ENCODE results near the gene C5orf15. TPM values are rescaled to one million over a fixed set of nuclear protein-coding genes. Genes with fewer than 3 reads are reported as not detected.
A peak's percentile ranks its signal among the peaks of the same experiment; 100 is the strongest.

C5orf15 gene
- total and polyA plus RNA-seq, 4 donors, result 21.2 to 32.4 (median 28.7) TPM

DNA sequence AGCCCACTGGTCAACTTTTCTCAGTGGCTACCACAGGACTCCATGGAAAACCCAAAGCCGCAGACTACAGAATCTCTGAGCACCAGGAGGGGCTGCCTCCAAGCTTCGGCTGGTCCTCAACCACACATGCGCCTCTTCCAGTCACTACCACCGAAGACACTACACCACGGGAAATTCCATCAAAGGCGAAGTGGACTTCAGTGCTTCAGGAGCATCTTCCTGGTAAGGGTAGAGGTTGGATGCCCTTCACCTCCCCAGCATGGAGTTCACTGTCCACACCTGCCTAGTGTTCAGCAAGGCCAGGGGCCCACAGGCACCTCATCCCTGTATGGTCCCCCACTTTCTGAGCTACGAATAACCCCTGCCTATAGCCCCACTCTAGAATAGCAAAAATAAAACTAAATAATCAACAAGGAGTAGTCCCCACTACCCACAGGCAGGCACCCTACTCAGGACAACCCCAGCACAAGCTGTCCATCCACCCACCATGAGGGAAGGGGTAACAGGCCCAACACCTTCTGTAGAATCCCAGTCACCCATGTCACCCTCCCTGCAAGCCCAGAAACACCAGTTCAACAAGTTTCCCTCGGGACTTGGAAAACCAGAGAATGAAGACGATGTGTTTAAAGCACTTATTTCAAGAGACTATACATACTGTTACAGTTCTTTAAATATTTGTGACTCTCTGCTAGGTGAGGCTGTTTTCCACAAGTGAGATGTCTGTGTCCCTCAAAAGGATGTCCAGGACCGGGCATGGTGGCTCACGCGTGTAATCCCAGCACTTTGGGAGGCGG lies 33.7 kb upstream of the C5orf15 start:
- H3K9ac ChIP-seq (ENCODE audit: low read depth in 1 of 2, low read length in 2 of 2), result no peak overlapping the region
- DNase-seq (ENCODE audit: low spot score), result no peak
- H3K4me1 ChIP-seq (ENCODE audit: control insufficient read depth in 4 of 4, insufficient read depth in 4 of 4, low read length in 3 of 4), result peaks cover 18 to 50% (median 34%) of the 10 kb centered on the region in 4 donors
- peaks cover 0 to 5% (median 0%) of the 10 kb centered on the region in 4 donors for H3K36me3 ChIP-seq (ENCODE audit: control insufficient read depth in 4 of 4, insufficient read depth in 3 of 4, low read depth in 1 of 4, low read length in 3 of 4)
- WGBS, result 90% methylated on average over 13 of the region's 13 CpGs
- TF ChIP-seq YY1 (IDR thresholded peaks at IDR 0.05) (no peak), HNF4A (conservative IDR thresholded peaks at IDR 0.05) (no peak), NR2F2 (IDR thresholded peaks at IDR 0.05) (no peak), RXRA (IDR thresholded peaks at IDR 0.05) (no peak), FOXA1 (IDR thresholded peaks at IDR 0.05) (no peak), RAD21 (IDR thresholded peaks at IDR 0.05) (no peak), SP1 (IDR thresholded peaks at IDR 0.05) (no peak)
- TF ChIP-seq, protein P1, sequence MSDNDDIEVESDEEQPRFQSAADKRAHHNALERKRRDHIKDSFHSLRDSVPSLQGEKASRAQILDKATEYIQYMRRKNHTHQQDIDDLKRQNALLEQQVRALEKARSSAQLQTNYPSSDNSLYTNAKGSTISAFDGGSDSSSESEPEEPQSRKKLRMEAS (IDR thresholded peaks at IDR 0.05), result no peak
- TF ChIP-seq, protein P2, sequence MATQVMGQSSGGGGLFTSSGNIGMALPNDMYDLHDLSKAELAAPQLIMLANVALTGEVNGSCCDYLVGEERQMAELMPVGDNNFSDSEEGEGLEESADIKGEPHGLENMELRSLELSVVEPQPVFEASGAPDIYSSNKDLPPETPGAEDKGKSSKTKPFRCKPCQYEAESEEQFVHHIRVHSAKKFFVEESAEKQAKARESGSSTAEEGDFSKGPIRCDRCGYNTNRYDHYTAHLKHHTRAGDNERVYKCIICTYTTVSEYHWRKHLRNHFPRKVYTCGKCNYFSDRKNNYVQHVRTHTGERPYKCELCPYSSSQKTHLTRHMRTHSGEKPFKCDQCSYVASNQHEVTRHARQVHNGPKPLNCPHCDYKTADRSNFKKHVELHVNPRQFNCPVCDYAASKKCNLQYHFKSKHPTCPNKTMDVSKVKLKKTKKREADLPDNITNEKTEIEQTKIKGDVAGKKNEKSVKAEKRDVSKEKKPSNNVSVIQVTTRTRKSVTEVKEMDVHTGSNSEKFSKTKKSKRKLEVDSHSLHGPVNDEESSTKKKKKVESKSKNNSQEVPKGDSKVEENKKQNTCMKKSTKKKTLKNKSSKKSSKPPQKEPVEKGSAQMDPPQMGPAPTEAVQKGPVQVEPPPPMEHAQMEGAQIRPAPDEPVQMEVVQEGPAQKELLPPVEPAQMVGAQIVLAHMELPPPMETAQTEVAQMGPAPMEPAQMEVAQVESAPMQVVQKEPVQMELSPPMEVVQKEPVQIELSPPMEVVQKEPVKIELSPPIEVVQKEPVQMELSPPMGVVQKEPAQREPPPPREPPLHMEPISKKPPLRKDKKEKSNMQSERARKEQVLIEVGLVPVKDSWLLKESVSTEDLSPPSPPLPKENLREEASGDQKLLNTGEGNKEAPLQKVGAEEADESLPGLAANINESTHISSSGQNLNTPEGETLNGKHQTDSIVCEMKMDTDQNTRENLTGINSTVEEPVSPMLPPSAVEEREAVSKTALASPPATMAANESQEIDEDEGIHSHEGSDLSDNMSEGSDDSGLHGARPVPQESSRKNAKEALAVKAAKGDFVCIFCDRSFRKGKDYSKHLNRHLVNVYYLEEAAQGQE (IDR thresholded peaks at IDR 0.05), result no peak
- TF ChIP-seq, protein P3, sequence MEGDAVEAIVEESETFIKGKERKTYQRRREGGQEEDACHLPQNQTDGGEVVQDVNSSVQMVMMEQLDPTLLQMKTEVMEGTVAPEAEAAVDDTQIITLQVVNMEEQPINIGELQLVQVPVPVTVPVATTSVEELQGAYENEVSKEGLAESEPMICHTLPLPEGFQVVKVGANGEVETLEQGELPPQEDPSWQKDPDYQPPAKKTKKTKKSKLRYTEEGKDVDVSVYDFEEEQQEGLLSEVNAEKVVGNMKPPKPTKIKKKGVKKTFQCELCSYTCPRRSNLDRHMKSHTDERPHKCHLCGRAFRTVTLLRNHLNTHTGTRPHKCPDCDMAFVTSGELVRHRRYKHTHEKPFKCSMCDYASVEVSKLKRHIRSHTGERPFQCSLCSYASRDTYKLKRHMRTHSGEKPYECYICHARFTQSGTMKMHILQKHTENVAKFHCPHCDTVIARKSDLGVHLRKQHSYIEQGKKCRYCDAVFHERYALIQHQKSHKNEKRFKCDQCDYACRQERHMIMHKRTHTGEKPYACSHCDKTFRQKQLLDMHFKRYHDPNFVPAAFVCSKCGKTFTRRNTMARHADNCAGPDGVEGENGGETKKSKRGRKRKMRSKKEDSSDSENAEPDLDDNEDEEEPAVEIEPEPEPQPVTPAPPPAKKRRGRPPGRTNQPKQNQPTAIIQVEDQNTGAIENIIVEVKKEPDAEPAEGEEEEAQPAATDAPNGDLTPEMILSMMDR (IDR thresholded peaks at IDR 0.05; ENCODE audit: low read depth, low read length, missing input control), result no peak
- TF ChIP-seq, protein P4, sequence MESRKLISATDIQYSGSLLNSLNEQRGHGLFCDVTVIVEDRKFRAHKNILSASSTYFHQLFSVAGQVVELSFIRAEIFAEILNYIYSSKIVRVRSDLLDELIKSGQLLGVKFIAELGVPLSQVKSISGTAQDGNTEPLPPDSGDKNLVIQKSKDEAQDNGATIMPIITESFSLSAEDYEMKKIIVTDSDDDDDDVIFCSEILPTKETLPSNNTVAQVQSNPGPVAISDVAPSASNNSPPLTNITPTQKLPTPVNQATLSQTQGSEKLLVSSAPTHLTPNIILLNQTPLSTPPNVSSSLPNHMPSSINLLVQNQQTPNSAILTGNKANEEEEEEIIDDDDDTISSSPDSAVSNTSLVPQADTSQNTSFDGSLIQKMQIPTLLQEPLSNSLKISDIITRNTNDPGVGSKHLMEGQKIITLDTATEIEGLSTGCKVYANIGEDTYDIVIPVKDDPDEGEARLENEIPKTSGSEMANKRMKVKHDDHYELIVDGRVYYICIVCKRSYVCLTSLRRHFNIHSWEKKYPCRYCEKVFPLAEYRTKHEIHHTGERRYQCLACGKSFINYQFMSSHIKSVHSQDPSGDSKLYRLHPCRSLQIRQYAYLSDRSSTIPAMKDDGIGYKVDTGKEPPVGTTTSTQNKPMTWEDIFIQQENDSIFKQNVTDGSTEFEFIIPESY (IDR thresholded peaks at IDR 0.05), result no peak
- H3K9me3 ChIP-seq (ENCODE audit: control insufficient read depth in 4 of 4, low read length in 3 of 4), result no peaks in the 10 kb centered on the region
- H3K27me3 ChIP-seq (ENCODE audit: control insufficient read depth in 4 of 4, insufficient read depth in 4 of 4, low read length in 3 of 4), result no peaks in the 10 kb centered on the region
- no peak overlapping the region for H3K27ac ChIP-seq (ENCODE audit: low read depth in 1 of 2, low read length in 2 of 2)
- no peak overlapping the region for H3K4me3 ChIP-seq (ENCODE audit: low read depth in 1 of 3, low read length in 3 of 3)

DNA sequence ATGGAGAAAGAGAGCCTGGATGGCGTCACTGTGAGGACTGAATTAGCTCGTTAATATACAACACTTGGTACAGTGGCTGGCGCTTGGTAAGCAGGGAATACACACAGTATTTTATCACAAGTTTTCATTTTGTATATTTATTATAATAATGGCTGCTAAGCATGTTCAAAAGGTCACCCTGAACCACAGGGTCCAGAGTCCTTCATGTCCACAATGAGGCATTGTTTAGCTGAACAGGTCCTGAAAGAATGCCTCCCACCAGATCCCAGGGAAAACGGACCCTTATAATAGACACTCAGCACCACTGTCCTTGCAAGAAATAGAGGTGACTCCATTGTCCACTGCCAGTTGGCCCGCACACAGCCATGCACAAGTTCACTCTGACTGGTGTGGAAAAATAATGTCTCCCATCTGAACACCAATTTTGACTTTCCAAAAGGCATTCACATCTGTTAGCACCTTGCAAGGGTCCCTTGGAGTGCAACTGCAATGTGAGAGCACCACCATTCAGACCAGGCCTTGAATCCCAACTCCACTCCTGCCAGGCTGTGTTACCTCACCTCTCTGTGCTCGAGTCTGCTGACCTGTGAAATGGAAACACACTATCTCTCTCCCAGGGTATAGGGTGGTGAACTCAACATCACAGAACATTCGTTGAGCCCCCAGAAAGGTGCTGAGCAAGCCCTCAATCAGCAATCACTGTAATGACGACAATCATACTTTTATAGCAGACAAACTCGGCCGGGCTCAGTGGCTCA lies 32.5 kb upstream of the C5orf15 start:
- no peak for DNase-seq (ENCODE audit: low spot score)
- Histone ChIP-seq H3K4me1 (ENCODE audit: control insufficient read depth in 4 of 4, insufficient read depth in 4 of 4, low read length in 3 of 4) (peaks cover 21 to 58% (median 45%) of the 10 kb centered on the region in 4 donors), H3K9ac (ENCODE audit: low read depth in 1 of 2, low read length in 2 of 2) (no peak overlapping the region), H3K27me3 (ENCODE audit: control insufficient read depth in 4 of 4, insufficient read depth in 4 of 4, low read length in 3 of 4) (no peaks in the 10 kb centered on the region), H3K4me3 (ENCODE audit: low read depth in 1 of 3, low read length in 3 of 3) (no peak overlapping the region), H3K9me3 (ENCODE audit: control insufficient read depth in 4 of 4, low read length in 3 of 4) (no peaks in the 10 kb centered on the region), H3K36me3 (ENCODE audit: control insufficient read depth in 4 of 4, insufficient read depth in 3 of 4, low read depth in 1 of 4, low read length in 3 of 4) (peaks cover 0 to 5% (median 0%) of the 10 kb centered on the region in 4 donors), H3K27ac (ENCODE audit: low read depth in 1 of 2, low read length in 2 of 2) (no peak overlapping the region)
- WGBS, result 90% methylated on average over 10 of the region's 10 CpGs
- no peak for TF ChIP-seq TAF1 (conservative IDR thresholded peaks at IDR 0.05)
- no peak for TF ChIP-seq SP1 (IDR thresholded peaks at IDR 0.05)
- TF ChIP-seq HNF4A (conservative IDR thresholded peaks at IDR 0.05), result peak in 1 of 2 donors; percentile 28
- TF ChIP-seq RXRA (IDR thresholded peaks at IDR 0.05), result no peak
- TF ChIP-seq NR2F2 (IDR thresholded peaks at IDR 0.05), result no peak
- TF ChIP-seq, protein P1 (IDR thresholded peaks at IDR 0.05), result no peak
